Astrocyte of the cerebellum (primary cell): ENCODE data around the gene CALHM1.

Experiments used
- DNase-seq: peaks from one replicate; pipeline ENCODE4 v3.0.0-alpha.2; 2011; ENCODE audit warnings: low read depth
- H3K4me3 ChIP-seq: 2 replicates; pipeline ENCODE4 v1.5.1; 2011; ENCODE audit warnings: mild to moderate bottlenecking, low read depth, low read length, moderate library complexity
- CTCF ChIP-seq: IDR thresholded peaks from 2 replicates; pipeline ENCODE4 v1.5.1; 2012; ENCODE audit warnings: low read length, low read depth, moderate library complexity, mild to moderate bottlenecking; ENCODE audit errors: missing control alignments
- in situ Hi-C: cut with HindIII; loops from 2 replicates; pipeline ENCODE4 v1.10.0; 2017; ENCODE audit warnings: low sequenced_read_pairs

The CALHM1 gene

DNA sequence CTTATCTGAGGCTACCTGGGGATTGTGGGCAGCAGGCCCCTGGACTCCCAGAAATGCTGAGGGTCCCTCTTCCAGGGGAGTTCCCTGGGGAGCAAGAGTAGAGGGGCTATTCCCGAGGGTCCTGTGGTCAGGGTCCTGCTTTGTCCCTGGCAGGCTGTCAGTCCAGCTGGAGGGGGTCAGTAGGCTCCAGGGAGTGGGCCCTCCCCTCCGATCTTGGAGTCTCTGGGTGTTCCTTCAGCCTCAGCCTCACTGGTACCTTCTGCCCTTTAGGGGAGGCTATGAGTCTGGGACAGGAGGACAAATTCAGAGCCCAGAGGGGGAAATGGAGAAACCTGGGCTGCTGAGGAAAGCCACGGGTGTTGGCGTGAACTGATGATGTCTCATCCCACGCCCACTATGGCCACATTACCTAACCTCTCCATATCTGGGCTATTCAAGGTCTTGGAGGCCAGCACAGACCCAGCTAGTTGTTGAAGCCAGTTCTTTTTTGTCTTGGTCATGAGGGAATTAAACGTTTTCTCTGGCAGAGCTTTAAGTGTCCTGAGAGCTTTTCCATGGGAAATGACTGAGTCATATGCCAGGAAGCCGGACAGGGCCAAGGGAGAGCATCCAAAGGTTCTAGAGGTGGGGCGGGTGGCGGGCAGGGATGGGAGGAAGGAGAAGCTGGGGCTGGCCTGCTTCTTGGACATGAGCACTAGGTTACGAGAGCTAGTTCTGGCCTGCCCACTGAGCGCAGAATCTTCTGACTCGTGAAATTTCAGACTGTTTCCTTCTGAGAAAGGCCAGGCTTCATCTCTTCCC lies 12.7 kb downstream of the CALHM1 start:
- no peak for DNase-seq
- H3K4me3 ChIP-seq = no peak overlapping the region
- in situ Hi-C loops = no loop called here
- no peak for TF ChIP-seq CTCF

- no peak for TF ChIP-seq CTCF
- no peak overlapping the region for H3K4me3 ChIP-seq
- no peak for DNase-seq
- in situ Hi-C loops = no loop called here
Measured at GRCh38 chr10:103445366-103445765, 13.3 kb downstream of the CALHM1 start.

DNA sequence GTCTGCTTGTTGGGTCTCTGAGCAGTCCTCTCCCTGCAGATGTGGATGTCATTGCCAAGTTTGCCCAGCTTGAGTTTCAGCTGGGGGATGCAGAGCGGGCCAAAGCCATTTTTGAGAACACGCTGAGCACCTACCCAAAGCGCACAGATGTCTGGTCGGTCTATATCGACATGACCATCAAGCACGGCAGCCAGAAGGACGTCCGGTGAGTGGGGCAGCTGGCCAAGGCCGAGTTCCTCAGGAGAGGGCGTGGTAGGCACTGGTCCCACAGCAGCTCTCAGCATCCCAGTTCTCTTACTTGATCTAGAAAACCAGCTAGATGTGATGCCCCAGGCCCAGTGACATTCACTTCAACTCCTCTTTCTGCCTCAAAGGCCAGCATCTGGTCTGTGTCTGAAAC lies 14.2 kb downstream of the CALHM1 start:
- in situ Hi-C loops = no loop called here
- DNase-seq = no peak
- H3K4me3 ChIP-seq = no peak overlapping the region
- no peak for TF ChIP-seq CTCF

- no peak for DNase-seq
- H3K4me3 ChIP-seq = no peak overlapping the region
- in situ Hi-C loops = no loop called here
- no peak for TF ChIP-seq CTCF
Measured at GRCh38 chr10:103443475-103444185, 15.1 kb downstream of the CALHM1 start.

DNA sequence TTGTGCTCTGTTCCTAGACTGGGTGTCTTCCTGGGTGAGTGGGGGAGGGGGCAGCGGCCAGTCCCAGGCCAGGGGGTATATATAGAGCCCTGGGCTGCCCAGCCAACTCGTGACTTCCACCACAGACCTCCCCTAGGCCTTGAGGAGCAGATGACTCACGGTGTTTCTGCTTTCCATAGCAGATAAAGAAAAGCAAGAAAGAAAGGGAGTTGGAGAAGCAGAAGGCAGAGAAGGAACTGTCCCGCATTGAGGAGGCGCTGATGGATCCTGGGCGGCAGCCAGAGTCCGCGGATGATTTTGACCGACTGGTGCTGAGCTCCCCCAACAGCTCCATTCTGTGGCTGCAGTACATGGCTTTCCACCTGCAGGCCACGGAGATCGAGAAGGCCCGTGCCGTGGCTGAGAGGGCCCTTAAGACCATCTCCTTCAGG lies 16.7 kb downstream of the CALHM1 start:
- peak; percentile 16 for DNase-seq
- TF ChIP-seq CTCF = no peak
- H3K4me3 ChIP-seq = no peak overlapping the region
- in situ Hi-C loops = no loop called here

DNA sequence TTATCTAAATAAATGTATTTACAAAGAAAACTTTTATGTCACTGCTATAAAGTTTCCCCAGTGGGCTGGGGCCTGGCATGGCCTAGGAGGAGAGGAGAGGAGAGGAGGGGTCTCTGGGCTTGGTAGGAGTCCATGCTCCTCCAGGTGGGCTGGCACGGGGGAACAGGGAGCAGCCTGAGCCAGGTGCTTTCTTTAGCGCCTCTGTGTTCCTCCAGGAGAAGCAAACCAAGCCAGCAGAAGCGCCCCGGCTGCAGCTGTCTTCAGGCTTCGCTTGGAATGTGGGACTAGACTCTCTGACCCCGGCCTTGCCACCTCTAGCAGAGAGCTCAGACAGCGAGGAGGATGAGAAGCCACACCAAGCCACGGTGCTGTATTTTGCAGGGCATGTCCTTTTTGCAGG lies 17.1 kb downstream of the CALHM1 start:
- DNase-seq = no peak
- TF ChIP-seq CTCF = no peak
- in situ Hi-C loops = no loop called here
- H3K4me3 ChIP-seq = no peak overlapping the region
